Gastrocnemius medialis (tissue), 4 donors: ENCODE results near the gene ELP2. TPM values are rescaled to one million over a fixed set of nuclear protein-coding genes. Genes with fewer than 3 reads are reported as not detected.

ENCODE experiments used
- ATAC-seq, 2 donors: fragments of 150-250 bp; one replicate each; pipeline ENCODE4 v1.9.1; 2016
- DNase-seq, 2 donors: peaks; one replicate each; pipeline ENCODE4 v3.0.0-alpha.2; 2019
- H3K27ac ChIP-seq, 4 donors: fragments of 200-600 bp; sonication (generic); 1 replicate in 1 of 4; 2 replicates in 3 of 4; pipeline ENCODE4 v1.5.1; 2016 to 2018; ENCODE audit warnings: mild to moderate bottlenecking in 2 of 4, moderate library complexity in 1 of 4
- H3K27me3 ChIP-seq, 3 donors: fragments of 200-600 bp; sonication (generic) in 2 of 3; 1 replicate in 1 of 3; 2 replicates in 2 of 3; pipeline versions ENCODE4 v1.5.1 to v1.6.0; 2016 to 2019; ENCODE audit warnings: mild to moderate bottlenecking in 1 of 3, moderate library complexity in 1 of 3
- H3K36me3 ChIP-seq, 2 donors: fragments of 200-600 bp; sonication (generic) in 1 of 2; one replicate each; pipeline ENCODE4 v1.5.1; 2017 to 2018
- H3K4me1 ChIP-seq, 2 donors: fragments of 200-600 bp; sonication (generic) in 1 of 2; one replicate each; pipeline ENCODE4 v1.5.1; 2016 to 2017; ENCODE audit warnings: mild to moderate bottlenecking in 2 of 2
- H3K4me3 ChIP-seq, 4 donors: fragments of 200-600 bp; sonication (generic) in 3 of 4; 1 replicate in 1 of 4; 2 replicates in 3 of 4; pipeline ENCODE4 v1.5.1; 2016 to 2019; ENCODE audit warnings: mild to moderate bottlenecking in 2 of 4
- H3K9me3 ChIP-seq, 3 donors: fragments of 200-600 bp; sonication (generic) in 2 of 3; 1 replicate in 1 of 3; 2 replicates in 2 of 3; pipeline ENCODE4 v1.5.1; 2016 to 2019
- POLR2A ChIP-seq, 2 donors: fragments of 450-650 bp; IDR thresholded peaks; one replicate each; pipeline ENCODE4 v1.6.1; 2017; ENCODE audit warnings: antibody characterized with exemption in 2 of 2, mild to moderate bottlenecking in 2 of 2, moderate library complexity in 2 of 2
- in situ Hi-C, 4 donors: fragments of 200-750 bp; cut with MboI; loops; one replicate each; pipeline versions ENCODE4 v1.15.0 to v1.8.0; 2017; ENCODE audit warnings: low sequenced_read_pairs in 4 of 4
- intact Hi-C: fragments of 100-400 bp; cut with DNase I; formaldehyde crosslinking; loops from one replicate; pipeline ENCODE4 v1.15.1; 2023; ENCODE audit warnings: low total_unique reads
- total RNA-seq, 4 donors: library from RNA; depleted of rRNA; stranded (reverse); fragments of >200 nt; gene quantifications; one replicate each; pipeline versions ENCODE4 v1.1.0 to v1.2.3, GENCODE V29; 2016
- TF ChIP-seq, protein P1 (sequence below), 5 experiments: fragments of 450-650 bp in 3 of 5; fragments of 200-600 bp in 2 of 5; sonication (generic) in 2 of 5; IDR thresholded peaks in 4 of 5; conservative IDR thresholded peaks in 1 of 5; 1 replicate in 4 of 5; 2 replicates in 1 of 5; pipeline ENCODE4 v1.5.1; 2016 to 2019; ENCODE audit warnings: antibody characterized with exemption in 5 of 5, mild to moderate bottlenecking in 3 of 5, moderate library complexity in 3 of 5

The ELP2 gene
- total RNA-seq, 4 donors from 2014 or later, result 23.7 to 51.0 (median 42.8) TPM

DNA sequence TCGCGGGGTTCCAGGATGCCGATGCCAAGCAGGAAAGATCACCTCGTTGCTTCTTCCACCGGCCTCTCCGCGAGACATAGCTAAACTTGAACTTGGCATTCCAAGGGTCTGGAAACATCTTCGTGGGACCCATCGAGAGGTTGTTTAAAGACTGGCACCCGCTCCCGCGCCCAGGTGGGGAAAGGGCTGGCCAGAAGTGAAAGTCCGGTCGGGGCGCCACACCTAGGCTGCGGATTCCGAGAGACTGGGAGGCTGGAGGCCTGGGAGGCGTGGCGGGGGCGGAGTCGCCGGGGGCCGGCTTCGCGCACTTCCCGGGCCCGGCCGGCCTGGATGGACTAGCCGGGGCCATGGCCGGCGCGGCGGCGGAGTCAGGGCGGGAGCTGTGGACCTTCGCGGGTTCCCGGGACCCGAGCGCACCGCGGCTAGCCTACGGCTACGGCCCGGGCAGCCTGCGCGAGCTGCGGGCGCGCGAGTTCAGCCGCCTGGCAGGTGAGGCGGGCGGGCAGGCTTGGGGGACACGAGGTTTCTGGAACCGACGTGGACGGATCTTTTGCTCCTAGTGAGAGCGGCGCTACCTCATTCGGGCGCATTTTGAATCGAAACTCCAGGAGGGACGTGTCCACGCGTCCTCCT, 57.6 kb downstream of the ELP2 start, which contains the start of gene MOCOS:
Gene MOCOS, plus strand, starts transcription at position 305 of the 633 bp plus-strand sequence. Its CDS starts 43 bp downstream, at position 348.
- TF ChIP-seq POLR2A (IDR thresholded peaks at IDR 0.05), result peak in 1 of 2 donors; percentile 30
- TF ChIP-seq, protein P1, sequence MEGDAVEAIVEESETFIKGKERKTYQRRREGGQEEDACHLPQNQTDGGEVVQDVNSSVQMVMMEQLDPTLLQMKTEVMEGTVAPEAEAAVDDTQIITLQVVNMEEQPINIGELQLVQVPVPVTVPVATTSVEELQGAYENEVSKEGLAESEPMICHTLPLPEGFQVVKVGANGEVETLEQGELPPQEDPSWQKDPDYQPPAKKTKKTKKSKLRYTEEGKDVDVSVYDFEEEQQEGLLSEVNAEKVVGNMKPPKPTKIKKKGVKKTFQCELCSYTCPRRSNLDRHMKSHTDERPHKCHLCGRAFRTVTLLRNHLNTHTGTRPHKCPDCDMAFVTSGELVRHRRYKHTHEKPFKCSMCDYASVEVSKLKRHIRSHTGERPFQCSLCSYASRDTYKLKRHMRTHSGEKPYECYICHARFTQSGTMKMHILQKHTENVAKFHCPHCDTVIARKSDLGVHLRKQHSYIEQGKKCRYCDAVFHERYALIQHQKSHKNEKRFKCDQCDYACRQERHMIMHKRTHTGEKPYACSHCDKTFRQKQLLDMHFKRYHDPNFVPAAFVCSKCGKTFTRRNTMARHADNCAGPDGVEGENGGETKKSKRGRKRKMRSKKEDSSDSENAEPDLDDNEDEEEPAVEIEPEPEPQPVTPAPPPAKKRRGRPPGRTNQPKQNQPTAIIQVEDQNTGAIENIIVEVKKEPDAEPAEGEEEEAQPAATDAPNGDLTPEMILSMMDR (IDR thresholded peaks at IDR 0.05 in 4 of 5, conservative IDR thresholded peaks at IDR 0.05 in 1 of 5), result no peak
- H3K27ac ChIP-seq, result peak within 1 kb of the TSS in 3 of 4 donors; percentile 4 to 58 (median 24)
- in situ Hi-C loops (no loop called here), intact Hi-C loops (loop anchor here (5.0 to 10.0 kb wide), 3 partner anchors 97 to 385 kb away; partner anchors contain the start of gene RPRD1A)
- H3K4me1 ChIP-seq, result peaks cover 4 to 8% of the 10 kb centered on the region in 2 donors
- no peaks in the 10 kb centered on the region for H3K9me3 ChIP-seq
- DNase-seq, result peak; percentile 43 to 50
- peak; percentile 74 for ATAC-seq
- no peaks in the 10 kb centered on the region for H3K36me3 ChIP-seq
- H3K27me3 ChIP-seq, result peaks cover 5 to 19% (median 19%) of the 10 kb centered on the region in 3 donors
- H3K4me3 ChIP-seq, result peak within 1 kb of the TSS; percentile 66 to 83 (median 75)

DNA sequence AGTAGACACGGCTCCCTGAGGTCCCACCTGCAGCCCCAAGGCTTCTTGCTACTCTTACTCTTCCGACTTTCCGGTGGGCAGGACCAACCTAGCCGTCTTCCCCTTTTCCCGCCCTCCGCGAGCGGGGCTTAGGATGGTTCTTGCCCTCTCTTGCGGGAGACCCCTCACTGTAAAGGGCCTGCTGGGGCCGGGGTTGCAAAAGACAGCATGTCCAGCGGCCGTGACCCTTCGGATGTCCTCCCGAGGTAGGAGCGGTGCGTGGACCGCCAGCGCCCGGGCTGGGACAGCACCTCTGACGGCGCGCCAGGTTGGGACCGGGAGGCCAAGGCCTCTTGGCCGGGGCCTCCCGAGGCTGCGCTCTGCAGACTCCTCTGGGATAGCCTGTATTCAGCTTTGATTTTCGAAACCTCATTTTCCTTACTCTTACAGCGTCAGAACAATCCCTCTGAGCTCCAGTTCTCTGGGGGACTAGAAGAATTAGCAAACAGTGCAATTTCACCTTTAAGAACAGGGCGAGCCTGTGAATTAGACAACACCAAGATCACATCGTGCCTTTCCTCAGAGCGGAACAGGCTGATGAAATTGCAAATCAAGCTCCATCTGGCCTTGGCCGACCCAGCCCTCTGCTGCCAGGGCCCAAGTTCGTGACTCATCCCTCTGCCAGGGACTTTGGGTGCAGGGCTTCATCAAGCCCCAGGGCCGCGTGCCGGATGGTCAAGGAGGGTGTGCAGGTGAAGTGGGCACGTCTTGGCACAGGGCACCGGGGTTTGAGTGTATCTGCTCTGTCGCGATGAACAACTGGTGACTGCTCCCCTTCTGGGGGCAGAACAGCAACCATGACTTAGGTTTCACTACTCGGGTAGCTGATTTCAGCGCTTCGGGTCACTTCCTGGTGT, 58.4 kb downstream of the ELP2 start:
- intact Hi-C loops (loop anchor here (5.0 to 10.0 kb wide), 3 partner anchors 97 to 384 kb away; partner anchors contain the start of gene RPRD1A), in situ Hi-C loops (no loop called here)
- peaks cover 5 to 19% (median 19%) of the 10 kb centered on the region in 3 donors for H3K27me3 ChIP-seq
- no peaks in the 10 kb centered on the region for H3K9me3 ChIP-seq
- no peaks in the 10 kb centered on the region for H3K36me3 ChIP-seq
- ATAC-seq (peak; percentile 74 to 77), DNase-seq (peak; percentile 41 to 59)
- H3K27ac ChIP-seq, result peak overlapping the region in 2 of 4 donors; percentile 24 to 58
- TF ChIP-seq, protein P1 (IDR thresholded peaks at IDR 0.05 in 4 of 5, conservative IDR thresholded peaks at IDR 0.05 in 1 of 5), result no peak
- TF ChIP-seq POLR2A (IDR thresholded peaks at IDR 0.05), result no peak
- H3K4me1 ChIP-seq, result peaks cover 4 to 8% of the 10 kb centered on the region in 2 donors
- H3K4me3 ChIP-seq, result peak overlapping the region; percentile 66 to 83 (median 75)

DNA sequence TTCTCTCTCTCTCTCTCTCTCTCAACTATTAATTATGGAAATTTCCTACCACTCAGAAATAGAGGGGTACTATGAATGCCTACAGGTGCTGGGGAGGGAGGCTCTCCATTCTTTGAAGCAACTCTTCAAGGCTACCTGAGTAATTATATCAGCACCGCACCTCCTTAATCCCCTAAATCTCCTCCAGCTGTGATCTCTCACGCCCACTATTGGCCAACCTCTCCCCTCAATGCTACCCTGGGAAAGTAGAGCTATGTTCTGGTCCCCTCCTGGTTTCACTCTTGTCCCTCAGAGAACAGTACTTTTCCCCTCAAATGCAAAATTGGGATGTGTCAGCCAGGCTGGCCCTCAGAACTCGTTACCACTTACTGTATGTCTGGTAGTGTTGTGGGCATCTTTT, 59.2 kb downstream of the ELP2 start:
- no peak for ATAC-seq
- H3K36me3 ChIP-seq, result no peaks in the 10 kb centered on the region
- no peak overlapping the region for H3K4me3 ChIP-seq
- H3K27me3 ChIP-seq, result peaks cover 5 to 19% (median 19%) of the 10 kb centered on the region in 3 donors
- no peaks in the 10 kb centered on the region for H3K9me3 ChIP-seq
- no peak overlapping the region for H3K27ac ChIP-seq
- TF ChIP-seq, protein P1 (IDR thresholded peaks at IDR 0.05 in 4 of 5, conservative IDR thresholded peaks at IDR 0.05 in 1 of 5), result no peak
- in situ Hi-C loops, result no loop called here
- DNase-seq, result no peak
- intact Hi-C loops, result loop anchor here (5.0 to 10.0 kb wide), 3 partner anchors 96 to 383 kb away; partner anchors contain the start of gene RPRD1A
- H3K4me1 ChIP-seq, result peaks cover 4 to 8% of the 10 kb centered on the region in 2 donors

DNA sequence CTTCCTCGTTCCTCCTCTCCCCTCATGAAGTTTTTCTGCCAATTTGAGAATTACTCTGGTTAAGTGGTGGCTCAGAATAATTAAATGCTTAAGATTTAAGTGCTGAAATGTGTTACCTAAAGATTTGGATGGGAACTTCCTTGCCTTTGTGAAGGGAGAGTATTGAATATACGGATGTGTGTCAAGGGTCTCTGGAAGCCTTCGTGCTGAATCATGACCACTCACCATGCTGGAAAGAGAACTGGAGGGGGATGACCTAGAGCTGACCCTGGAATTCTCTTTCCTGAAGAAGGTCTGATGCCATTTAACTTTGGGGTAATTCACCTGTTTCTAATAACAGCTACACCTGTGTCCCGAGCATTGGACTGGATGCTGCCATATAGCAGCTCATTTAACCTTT, 59.8 kb downstream of the ELP2 start:
- intact Hi-C loops (loop anchor here (5.0 to 10.0 kb wide), 3 partner anchors 95 to 383 kb away; partner anchors contain the start of gene RPRD1A), in situ Hi-C loops (no loop called here)
- Histone ChIP-seq H3K27me3 (peaks cover 5 to 19% (median 19%) of the 10 kb centered on the region in 3 donors), H3K4me3 (no peak overlapping the region), H3K9me3 (no peaks in the 10 kb centered on the region), H3K27ac (no peak overlapping the region), H3K36me3 (no peaks in the 10 kb centered on the region), H3K4me1 (peaks cover 4 to 8% of the 10 kb centered on the region in 2 donors)
- DNase-seq (no peak), ATAC-seq (no peak)
- TF ChIP-seq, protein P1 (IDR thresholded peaks at IDR 0.05 in 4 of 5, conservative IDR thresholded peaks at IDR 0.05 in 1 of 5), result no peak
- no peak for TF ChIP-seq POLR2A (IDR thresholded peaks at IDR 0.05)
